ENCODE measurements around the gene RBMS3.
A peak's percentile ranks its signal among the peaks of the same experiment; 100 is the strongest.

Gene RBMS3

DNA sequence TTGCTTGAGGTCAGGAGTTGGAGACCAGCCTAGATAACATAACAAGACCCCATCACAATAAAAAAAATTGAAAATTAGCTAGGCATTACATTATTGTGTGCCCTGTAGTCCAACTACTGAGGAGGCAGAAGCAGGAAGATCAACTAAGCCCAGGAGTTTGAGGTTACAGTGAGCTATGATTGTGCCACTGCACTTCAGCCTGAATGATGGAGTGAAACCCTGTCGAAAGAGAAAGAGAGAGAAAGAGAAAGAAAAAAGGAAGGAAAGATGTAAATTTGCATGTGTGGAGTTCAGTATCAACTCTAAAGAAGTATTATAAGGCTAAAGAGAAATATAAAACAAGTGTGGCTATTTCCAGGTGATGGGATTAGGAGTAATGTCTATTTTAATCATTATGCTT is 661.4 kb downstream of the RBMS3 start:
- Histone ChIP-seq H3K4me3 (ENCODE audit: low read depth, low read length) (no peak overlapping the region), H3K9ac (ENCODE audit: low read length) (no peak overlapping the region), H3K9me3 (ENCODE audit: control insufficient read depth, insufficient read depth, low read depth, low read length) (no peaks in the 10 kb centered on the region), H3K4me1 (ENCODE audit: control insufficient read depth, insufficient read depth, low read length) (no peaks in the 10 kb centered on the region), H3K36me3 (ENCODE audit: control insufficient read depth, insufficient read depth, low read length) (no peaks in the 10 kb centered on the region), H3K27ac (ENCODE audit: low read depth, low read length) (no peak overlapping the region), H3K27me3 (ENCODE audit: control insufficient read depth, insufficient read depth, low read length) (no peaks in the 10 kb centered on the region)

DNA sequence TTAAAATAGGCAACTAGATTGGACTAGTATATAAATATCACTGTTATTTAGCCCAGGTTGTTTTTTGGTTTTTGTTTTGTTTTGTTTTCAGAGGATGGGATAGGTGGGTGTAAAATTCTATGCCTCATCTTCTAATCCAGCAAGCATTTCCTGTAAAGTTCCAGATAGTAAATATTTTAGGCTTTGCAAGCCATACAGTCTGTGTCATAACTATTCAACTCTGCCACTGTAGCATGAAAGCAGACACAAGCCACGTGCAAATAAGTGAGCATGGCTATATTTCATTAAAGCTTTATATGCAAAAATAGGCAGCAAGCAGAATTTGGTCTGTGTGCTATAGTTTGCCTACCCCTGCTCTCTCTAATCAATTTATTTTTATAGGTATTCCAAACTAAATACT is 668.3 kb downstream of the RBMS3 start:
- H3K27ac ChIP-seq (ENCODE audit: low read depth, low read length): no peak overlapping the region
- no peaks in the 10 kb centered on the region for H3K27me3 ChIP-seq (ENCODE audit: control insufficient read depth, insufficient read depth, low read length)
- H3K4me1 ChIP-seq (ENCODE audit: control insufficient read depth, insufficient read depth, low read length): no peaks in the 10 kb centered on the region
- H3K36me3 ChIP-seq (ENCODE audit: control insufficient read depth, insufficient read depth, low read length): no peaks in the 10 kb centered on the region
- H3K9ac ChIP-seq (ENCODE audit: low read length): no peak overlapping the region
- no peak overlapping the region for H3K4me3 ChIP-seq (ENCODE audit: low read depth, low read length)
- no peaks in the 10 kb centered on the region for H3K9me3 ChIP-seq (ENCODE audit: control insufficient read depth, insufficient read depth, low read depth, low read length)

DNA sequence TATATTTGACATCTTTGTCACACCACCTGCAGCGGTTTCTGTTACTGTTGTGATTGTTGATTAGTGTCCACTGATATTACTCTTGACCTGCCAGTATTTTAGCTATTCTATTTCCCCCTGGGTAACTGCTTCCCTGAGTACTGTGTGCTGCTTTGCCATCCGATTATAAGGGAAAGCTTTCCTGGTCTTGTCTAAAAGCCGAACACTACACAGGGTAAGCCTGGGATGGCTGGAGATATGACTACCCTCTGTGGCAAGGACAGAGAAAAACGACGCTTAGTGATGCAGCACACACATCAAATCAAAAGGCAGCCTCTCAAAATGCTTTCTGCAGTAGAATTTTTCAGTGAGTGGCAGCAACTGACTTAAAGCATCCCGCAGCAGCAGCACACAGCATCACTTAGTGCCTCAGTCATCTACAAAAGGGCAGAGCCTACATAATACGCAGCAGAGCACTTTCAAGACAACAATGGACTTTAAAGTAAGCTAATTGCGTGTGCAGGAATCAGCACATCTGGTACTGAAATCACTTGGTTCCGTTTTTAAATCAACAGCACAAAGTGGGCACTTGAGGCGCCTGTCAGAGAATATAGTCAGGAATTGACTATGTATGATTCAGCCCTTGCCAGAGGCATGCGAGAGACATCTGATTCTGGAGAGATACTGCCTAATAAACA is 669.2 kb downstream of the RBMS3 start:
- no peak overlapping the region for H3K9ac ChIP-seq (ENCODE audit: low read length)
- no peaks in the 10 kb centered on the region for H3K9me3 ChIP-seq (ENCODE audit: control insufficient read depth, insufficient read depth, low read depth, low read length)
- no peak overlapping the region for H3K4me3 ChIP-seq (ENCODE audit: low read depth, low read length)
- no peak overlapping the region for H3K27ac ChIP-seq (ENCODE audit: low read depth, low read length)
- H3K27me3 ChIP-seq (ENCODE audit: control insufficient read depth, insufficient read depth, low read length): no peaks in the 10 kb centered on the region
- no peaks in the 10 kb centered on the region for H3K4me1 ChIP-seq (ENCODE audit: control insufficient read depth, insufficient read depth, low read length)
- H3K36me3 ChIP-seq (ENCODE audit: control insufficient read depth, insufficient read depth, low read length): no peaks in the 10 kb centered on the region

DNA sequence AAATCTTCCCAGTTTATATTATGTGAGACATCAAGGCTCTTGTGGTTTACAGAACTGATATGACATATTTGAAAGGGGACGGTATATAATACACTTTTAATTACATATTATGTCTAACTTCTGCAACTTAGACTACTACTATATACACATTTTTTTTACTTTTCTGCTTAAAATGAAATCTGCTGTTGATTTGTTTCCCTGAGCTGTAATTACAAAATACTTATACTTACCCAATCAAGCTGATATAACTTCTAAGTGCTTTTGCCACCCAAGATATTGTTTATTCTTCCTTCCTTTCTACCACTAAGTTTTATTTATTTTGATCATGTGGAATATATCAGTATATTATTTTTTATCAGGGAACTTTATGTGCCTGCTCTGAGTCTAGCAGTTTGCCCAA is 671.6 kb downstream of the RBMS3 start:
- Histone ChIP-seq H3K27me3 (ENCODE audit: control insufficient read depth, insufficient read depth, low read length) (no peaks in the 10 kb centered on the region), H3K4me1 (ENCODE audit: control insufficient read depth, insufficient read depth, low read length) (no peaks in the 10 kb centered on the region), H3K4me3 (ENCODE audit: low read depth, low read length) (no peak overlapping the region), H3K9me3 (ENCODE audit: control insufficient read depth, insufficient read depth, low read depth, low read length) (no peaks in the 10 kb centered on the region), H3K9ac (ENCODE audit: low read length) (no peak overlapping the region), H3K36me3 (ENCODE audit: control insufficient read depth, insufficient read depth, low read length) (no peaks in the 10 kb centered on the region), H3K27ac (ENCODE audit: low read depth, low read length) (no peak overlapping the region)

DNA sequence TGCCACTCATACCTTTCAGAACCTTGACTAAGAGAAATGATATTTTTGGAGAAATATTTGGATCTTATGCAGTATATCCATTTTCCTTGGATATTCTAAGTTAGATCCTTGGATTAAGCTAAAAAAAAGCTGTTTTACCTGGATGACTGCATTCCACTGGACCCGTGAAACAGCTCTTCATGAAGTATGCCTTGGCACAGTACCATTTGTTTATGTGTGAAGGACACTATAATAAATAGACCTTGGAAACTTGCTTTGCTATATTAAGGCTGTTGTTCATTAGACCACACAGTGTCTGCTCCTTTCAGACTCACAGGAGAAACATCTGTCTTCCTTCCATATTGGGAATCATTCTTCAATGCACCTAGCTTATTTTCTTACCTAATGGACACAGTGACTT is 674.5 kb downstream of the RBMS3 start:
- H3K9me3 ChIP-seq (ENCODE audit: control insufficient read depth, insufficient read depth, low read depth, low read length): peaks cover 6% of the 10 kb centered on the region
- H3K27me3 ChIP-seq (ENCODE audit: control insufficient read depth, insufficient read depth, low read length): no peaks in the 10 kb centered on the region
- no peaks in the 10 kb centered on the region for H3K36me3 ChIP-seq (ENCODE audit: control insufficient read depth, insufficient read depth, low read length)
- no peak overlapping the region for H3K4me3 ChIP-seq (ENCODE audit: low read depth, low read length)
- no peaks in the 10 kb centered on the region for H3K4me1 ChIP-seq (ENCODE audit: control insufficient read depth, insufficient read depth, low read length)
- no peak overlapping the region for H3K27ac ChIP-seq (ENCODE audit: low read depth, low read length)
- H3K9ac ChIP-seq (ENCODE audit: low read length): no peak overlapping the region

DNA sequence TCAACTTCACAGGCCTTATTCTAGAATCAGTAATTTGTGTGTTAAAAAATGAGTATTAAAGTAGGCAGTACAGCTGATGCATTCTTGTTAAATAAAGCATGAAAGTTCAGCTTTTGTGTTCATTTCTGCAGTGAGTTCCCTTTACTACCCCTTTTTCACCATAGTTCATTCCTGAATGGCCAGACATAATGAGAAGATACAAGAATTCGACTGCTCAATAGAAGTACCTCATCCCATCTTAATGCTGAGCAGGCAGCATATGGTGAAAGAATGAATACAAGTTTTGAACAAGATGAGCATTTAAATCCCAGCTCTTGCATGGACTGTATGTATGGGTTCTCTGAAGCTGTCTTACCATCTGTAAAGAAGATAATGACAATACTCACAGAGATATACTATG is 677.9 kb downstream of the RBMS3 start:
- Histone ChIP-seq H3K9me3 (ENCODE audit: control insufficient read depth, insufficient read depth, low read depth, low read length) (peaks cover 12% of the 10 kb centered on the region), H3K4me1 (ENCODE audit: control insufficient read depth, insufficient read depth, low read length) (no peaks in the 10 kb centered on the region), H3K36me3 (ENCODE audit: control insufficient read depth, insufficient read depth, low read length) (no peaks in the 10 kb centered on the region; the same call in 1 of the 2 replicates), H3K27ac (ENCODE audit: low read depth, low read length) (no peak overlapping the region), H3K27me3 (ENCODE audit: control insufficient read depth, insufficient read depth, low read length) (no peaks in the 10 kb centered on the region), H3K4me3 (ENCODE audit: low read depth, low read length) (no peak overlapping the region), H3K9ac (ENCODE audit: low read length) (no peak overlapping the region)

DNA sequence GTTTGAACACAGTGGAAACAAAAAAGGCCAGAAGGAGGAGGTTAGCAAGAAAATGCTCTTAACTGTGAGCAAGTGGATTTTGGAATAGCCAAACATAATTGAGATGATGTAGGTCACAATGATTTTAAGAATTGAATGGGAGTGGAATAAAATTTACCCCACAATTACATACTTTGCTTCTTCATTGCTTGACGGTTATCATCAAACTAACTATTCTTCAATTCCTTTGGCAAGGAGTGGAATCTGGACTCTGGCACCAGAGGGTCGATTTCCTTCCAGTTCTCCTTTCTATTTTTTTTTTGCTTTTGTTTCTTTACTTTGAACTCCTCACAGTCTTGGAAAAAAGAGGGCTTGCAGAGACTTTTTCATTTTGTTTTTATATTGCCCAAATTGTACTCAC is 691.0 kb downstream of the RBMS3 start:
- H3K27me3 ChIP-seq (ENCODE audit: control insufficient read depth, insufficient read depth, low read length): no peaks in the 10 kb centered on the region

DNA sequence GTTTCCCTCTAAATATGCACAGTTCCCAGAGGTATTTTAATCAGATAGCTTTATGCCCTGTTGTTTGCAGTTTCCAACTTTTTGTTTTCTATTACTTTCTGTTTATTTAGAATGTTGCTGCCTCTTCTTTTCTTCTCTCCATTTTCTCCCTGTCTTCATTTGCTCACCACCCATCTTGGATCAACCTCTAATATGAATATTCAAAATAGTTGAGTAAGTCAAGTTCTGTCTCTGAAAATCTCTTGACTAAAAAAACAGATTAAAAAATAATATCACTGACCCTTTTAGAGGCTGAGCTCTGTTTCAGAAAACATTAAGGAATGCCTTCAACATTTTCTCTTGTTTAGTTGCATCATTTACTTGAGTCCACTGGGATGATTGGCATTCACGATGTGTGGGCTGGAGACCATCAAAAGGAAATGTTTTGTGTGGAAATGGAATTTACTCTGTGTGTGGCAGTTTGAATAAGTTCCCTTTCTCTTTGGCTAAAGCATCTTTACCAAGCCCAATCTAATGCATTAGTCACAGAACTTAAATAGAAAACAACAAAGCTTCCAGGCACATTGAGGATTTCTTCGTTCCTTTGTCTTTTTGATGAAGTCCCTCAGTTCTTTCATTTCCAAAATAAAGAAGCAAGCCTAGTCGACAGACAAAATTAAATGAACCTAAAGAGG is 691.6 kb downstream of the RBMS3 start:
- Histone ChIP-seq H3K27ac (ENCODE audit: low read depth, low read length) (peak overlapping the region; percentile 92), H3K4me1 (ENCODE audit: control insufficient read depth, insufficient read depth, low read length) (peaks cover 21% of the 10 kb centered on the region), H3K4me3 (ENCODE audit: low read depth, low read length) (peak overlapping the region; percentile 12; the same call in 1 of the 2 replicates), H3K27me3 (ENCODE audit: control insufficient read depth, insufficient read depth, low read length) (no peaks in the 10 kb centered on the region), H3K9ac (ENCODE audit: low read length) (no peak overlapping the region), H3K36me3 (ENCODE audit: control insufficient read depth, insufficient read depth, low read length) (peaks cover 7% of the 10 kb centered on the region), H3K9me3 (ENCODE audit: control insufficient read depth, insufficient read depth, low read depth, low read length) (peaks cover 17% of the 10 kb centered on the region)

More for the DNA sequence above, 691.0 kb downstream of the RBMS3 start:
- H3K4me1 ChIP-seq (ENCODE audit: control insufficient read depth, insufficient read depth, low read length): peaks cover 21% of the 10 kb centered on the region
- peaks cover 7% of the 10 kb centered on the region for H3K36me3 ChIP-seq (ENCODE audit: control insufficient read depth, insufficient read depth, low read length)
- H3K27ac ChIP-seq (ENCODE audit: low read depth, low read length): peak overlapping the region; percentile 92
- peaks cover 17% of the 10 kb centered on the region for H3K9me3 ChIP-seq (ENCODE audit: control insufficient read depth, insufficient read depth, low read depth, low read length)
- no peak overlapping the region for H3K4me3 ChIP-seq (ENCODE audit: low read depth, low read length)
- H3K9ac ChIP-seq (ENCODE audit: low read length): no peak overlapping the region

DNA sequence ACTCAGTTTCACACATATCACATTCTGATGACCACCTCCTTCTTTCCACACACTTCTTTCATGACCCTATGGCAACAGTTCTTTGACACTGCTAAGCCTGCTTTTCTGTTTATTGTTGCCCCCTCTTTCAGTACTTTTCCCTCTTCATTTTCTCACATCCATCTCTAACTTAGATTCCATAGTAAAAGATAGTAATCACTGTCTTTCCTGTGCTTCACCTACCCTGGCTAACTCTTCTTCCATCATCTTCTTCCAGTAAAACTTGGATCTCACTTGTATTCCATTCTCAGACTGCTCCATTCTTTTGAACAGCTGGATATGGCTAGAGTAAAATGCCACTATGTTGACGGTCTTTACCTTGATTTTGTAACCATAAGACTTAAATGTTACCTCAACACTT is 692.9 kb downstream of the RBMS3 start:
- Histone ChIP-seq H3K4me3 (ENCODE audit: low read depth, low read length) (no peak overlapping the region), H3K9me3 (ENCODE audit: control insufficient read depth, insufficient read depth, low read depth, low read length) (peaks cover 17% of the 10 kb centered on the region), H3K27me3 (ENCODE audit: control insufficient read depth, insufficient read depth, low read length) (no peaks in the 10 kb centered on the region), H3K4me1 (ENCODE audit: control insufficient read depth, insufficient read depth, low read length) (peaks cover 21% of the 10 kb centered on the region), H3K9ac (ENCODE audit: low read length) (no peak overlapping the region), H3K36me3 (ENCODE audit: control insufficient read depth, insufficient read depth, low read length) (peaks cover 7% of the 10 kb centered on the region), H3K27ac (ENCODE audit: low read depth, low read length) (peak overlapping the region; percentile 92)

DNA sequence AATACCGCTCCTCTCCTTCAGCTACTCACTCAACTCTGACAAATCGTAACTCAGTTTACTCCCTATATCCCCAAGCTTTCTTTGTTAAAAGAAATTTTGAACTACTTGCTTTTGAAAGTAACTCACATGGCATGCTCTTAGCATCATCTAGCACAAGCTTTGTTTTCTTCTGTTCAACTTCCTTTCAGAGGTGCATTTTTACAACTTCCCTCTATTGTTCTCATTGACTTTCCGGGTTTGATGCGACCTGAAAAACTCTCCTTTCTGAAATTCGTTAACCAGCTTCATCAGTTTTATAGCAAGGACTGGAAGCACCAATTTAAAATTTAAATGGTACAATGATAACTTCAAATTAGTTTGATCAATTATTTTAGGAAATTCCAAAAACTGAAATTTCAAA is 696.0 kb downstream of the RBMS3 start:
- peaks cover 16% of the 10 kb centered on the region for H3K4me1 ChIP-seq (ENCODE audit: control insufficient read depth, insufficient read depth, low read length)
- H3K27ac ChIP-seq (ENCODE audit: low read depth, low read length): no peak overlapping the region
- peaks cover 17% of the 10 kb centered on the region for H3K9me3 ChIP-seq (ENCODE audit: control insufficient read depth, insufficient read depth, low read depth, low read length)
- H3K27me3 ChIP-seq (ENCODE audit: control insufficient read depth, insufficient read depth, low read length): no peaks in the 10 kb centered on the region
- peaks cover 7% of the 10 kb centered on the region for H3K36me3 ChIP-seq (ENCODE audit: control insufficient read depth, insufficient read depth, low read length)
- no peak overlapping the region for H3K9ac ChIP-seq (ENCODE audit: low read length)
- H3K4me3 ChIP-seq (ENCODE audit: low read depth, low read length): no peak overlapping the region

DNA sequence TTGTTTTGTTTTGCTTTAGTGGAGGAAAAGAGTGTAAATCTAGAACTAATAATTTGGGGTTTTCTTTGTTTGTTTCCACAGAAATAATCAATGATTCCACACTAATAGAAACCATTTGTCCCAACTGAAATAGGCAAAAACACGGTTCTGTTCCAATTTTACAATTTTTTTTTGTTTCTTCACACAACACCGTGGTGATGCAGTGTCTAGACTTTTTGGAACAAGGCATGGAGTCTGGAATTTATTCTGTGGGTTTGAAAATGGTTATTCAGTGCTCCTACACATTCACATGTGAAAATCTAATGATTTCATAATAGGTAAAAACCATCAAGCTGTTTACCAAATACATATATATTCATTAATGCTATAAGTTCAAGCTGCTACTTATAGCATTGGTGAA is 696.5 kb downstream of the RBMS3 start:
- Histone ChIP-seq H3K27me3 (ENCODE audit: control insufficient read depth, insufficient read depth, low read length) (no peaks in the 10 kb centered on the region), H3K27ac (ENCODE audit: low read depth, low read length) (no peak overlapping the region), H3K4me3 (ENCODE audit: low read depth, low read length) (no peak overlapping the region), H3K4me1 (ENCODE audit: control insufficient read depth, insufficient read depth, low read length) (peaks cover 11% of the 10 kb centered on the region; the same call in 1 of the 2 replicates), H3K9ac (ENCODE audit: low read length) (no peak overlapping the region), H3K36me3 (ENCODE audit: control insufficient read depth, insufficient read depth, low read length) (peaks cover 7% of the 10 kb centered on the region), H3K9me3 (ENCODE audit: control insufficient read depth, insufficient read depth, low read depth, low read length) (peaks cover 17% of the 10 kb centered on the region)
